Measurements from ENCODE around the gene ZNF488. TPM values are rescaled to one million over a fixed set of nuclear protein-coding genes. Genes with fewer than 3 reads are reported as not detected.

The ZNF488 gene
- polyA plus RNA-seq, 2 of the 4 experiments (the other 2 are of a cell fraction), result 4.0 to 8.3 TPM

DNA sequence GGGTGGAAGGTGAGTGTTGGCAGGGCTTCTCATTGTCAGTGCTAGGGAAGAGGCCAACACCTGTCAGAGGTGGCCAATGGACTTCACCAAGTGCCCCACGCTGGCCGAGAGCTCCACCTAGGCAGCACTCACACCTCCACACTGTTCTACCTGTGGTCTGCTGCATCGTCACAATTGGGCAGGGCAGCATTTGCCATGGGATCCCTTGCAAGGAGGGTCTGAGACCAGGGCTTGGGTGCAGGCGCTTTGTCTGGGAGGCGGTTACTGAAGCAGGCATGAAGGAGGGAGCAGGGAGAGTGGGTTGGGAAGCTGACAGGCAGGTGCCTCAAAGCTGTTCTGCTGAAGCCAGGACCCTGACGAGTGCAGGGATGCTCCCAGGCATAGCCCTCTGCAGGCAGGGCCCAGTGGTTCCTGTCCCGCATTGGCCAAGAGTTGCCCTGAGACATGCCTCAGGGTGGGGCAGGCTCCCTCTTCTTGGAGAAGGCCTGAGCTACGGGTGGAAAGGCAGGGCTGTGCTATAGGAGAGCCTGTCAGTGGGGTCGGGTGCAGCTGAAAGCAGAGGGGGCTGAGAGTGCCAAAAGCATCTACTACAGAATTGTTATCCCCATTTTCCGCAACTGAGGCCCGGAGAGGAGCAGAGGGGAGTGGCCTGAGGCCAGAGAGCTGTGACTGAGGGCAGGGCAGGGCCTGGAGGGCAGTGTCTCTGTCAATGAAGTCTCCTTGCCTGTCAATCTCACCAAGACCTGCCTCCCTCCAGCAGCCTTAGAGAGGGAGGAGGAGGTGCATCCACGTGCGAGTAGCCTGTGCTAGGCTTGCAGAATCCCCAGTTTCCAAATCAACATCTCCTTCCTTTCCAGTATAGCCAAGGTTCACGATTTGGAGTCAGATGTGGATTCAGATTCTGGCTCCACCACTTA, 31.9 kb downstream of the ZNF488 start (continued):
- TF ChIP-seq, protein P1, sequence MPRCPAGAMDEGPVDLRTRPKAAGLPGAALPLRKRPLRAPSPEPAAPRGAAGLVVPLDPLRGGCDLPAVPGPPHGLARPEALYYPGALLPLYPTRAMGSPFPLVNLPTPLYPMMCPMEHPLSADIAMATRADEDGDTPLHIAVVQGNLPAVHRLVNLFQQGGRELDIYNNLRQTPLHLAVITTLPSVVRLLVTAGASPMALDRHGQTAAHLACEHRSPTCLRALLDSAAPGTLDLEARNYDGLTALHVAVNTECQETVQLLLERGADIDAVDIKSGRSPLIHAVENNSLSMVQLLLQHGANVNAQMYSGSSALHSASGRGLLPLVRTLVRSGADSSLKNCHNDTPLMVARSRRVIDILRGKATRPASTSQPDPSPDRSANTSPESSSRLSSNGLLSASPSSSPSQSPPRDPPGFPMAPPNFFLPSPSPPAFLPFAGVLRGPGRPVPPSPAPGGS (IDR thresholded peaks at IDR 0.05), result no peak

DNA sequence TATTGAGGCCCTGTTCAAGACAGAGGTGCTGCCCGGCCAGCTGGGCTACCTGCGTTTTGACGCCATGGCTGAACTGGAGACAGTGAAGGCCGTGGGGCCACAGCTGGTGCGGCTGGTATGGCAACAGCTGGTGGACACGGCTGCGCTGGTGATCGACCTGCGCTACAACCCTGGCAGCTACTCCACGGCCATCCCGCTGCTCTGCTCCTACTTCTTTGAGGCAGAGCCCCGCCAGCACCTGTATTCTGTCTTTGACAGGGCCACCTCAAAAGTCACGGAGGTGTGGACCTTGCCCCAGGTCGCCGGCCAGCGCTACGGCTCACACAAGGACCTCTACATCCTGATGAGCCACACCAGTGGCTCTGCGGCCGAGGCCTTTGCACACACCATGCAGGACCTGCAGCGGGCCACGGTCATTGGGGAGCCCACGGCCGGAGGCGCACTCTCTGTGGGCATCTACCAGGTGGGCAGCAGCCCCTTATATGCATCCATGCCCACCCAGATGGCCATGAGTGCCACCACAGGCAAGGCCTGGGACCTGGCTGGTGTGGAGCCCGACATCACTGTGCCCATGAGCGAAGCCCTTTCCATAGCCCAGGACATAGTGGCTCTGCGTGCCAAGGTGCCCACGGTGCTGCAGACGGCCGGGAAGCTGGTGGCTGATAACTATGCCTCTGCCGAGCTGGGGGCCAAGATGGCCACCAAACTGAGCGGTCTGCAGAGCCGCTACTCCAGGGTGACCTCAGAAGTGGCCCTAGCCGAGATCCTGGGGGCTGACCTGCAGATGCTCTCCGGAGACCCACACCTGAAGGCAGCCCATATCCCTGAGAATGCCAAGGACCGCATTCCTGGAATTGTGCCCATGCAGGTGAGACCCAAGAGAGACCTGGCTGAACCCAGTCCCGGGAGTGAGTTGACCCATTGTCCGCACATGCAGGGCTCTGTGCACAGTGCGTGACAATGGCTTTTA, 33.1 kb downstream of the ZNF488 start:
- no peaks in the 10 kb centered on the region for H3K9me3 ChIP-seq
- POLR2A ChIA-PET, result no interaction called here
- no peak overlapping the region for H3K4me2 ChIP-seq
- 78% methylated on average over 31 of the region's 39 CpGs for WGBS (ENCODE audit: missing lambda C conversion rate)
- FAIRE-seq (no peak), ATAC-seq (no peak), DNase-seq (ENCODE audit: low read depth in 1 of 2, low spot score in 1 of 2) (no peak)
- no peak overlapping the region for H3K4me3 ChIP-seq
- CTCF ChIA-PET, result interaction anchor here (1.1 to 2.5 kb wide), 4 partner anchors 10 to 326 kb away, joined by 3 to 16 read pairs (median 8); no protein-coding TSS in a partner anchor
- no peak overlapping the region for H3K27ac ChIP-seq
- TF ChIP-seq, protein P1 (IDR thresholded peaks at IDR 0.05), result no peak
- TF ChIP-seq RNF2 (IDR thresholded peaks at IDR 0.05; ENCODE audit: borderline replicate concordance, low read depth) (no peak), TP53 (CRISPR knock-in tag; IDR thresholded peaks at IDR 0.05) (no peak), EHF (CRISPR knock-in tag; IDR thresholded peaks at IDR 0.05) (no peak), MYC (IDR thresholded peaks at IDR 0.05; ENCODE audit: borderline replicate concordance, low read length) (no peak), MAFK (IDR thresholded peaks at IDR 0.05; ENCODE audit: partially characterized antibody) (no peak), HOXB5 (CRISPR knock-in tag; IDR thresholded peaks at IDR 0.05) (no peak), TFCP2L1 (CRISPR knock-in tag; IDR thresholded peaks at IDR 0.05) (no peak), HEYL (CRISPR knock-in tag; IDR thresholded peaks at IDR 0.05) (no peak), KDM5A (IDR thresholded peaks at IDR 0.05) (no peak), POLR2AphosphoS2 (conservative IDR thresholded peaks at IDR 0.05; ENCODE audit: low read length) (no peak), CHD2 (IDR thresholded peaks at IDR 0.05; ENCODE audit: low read length, partially characterized antibody) (no peak), HOXB13 (CRISPR knock-in tag; IDR thresholded peaks at IDR 0.05; ENCODE audit: low read depth) (no peak), CEBPB (IDR thresholded peaks at IDR 0.05) (no peak), POLR2A (IDR thresholded peaks at IDR 0.05; ENCODE audit: low read length) (no peak)
- TF ChIP-seq, protein P2, sequence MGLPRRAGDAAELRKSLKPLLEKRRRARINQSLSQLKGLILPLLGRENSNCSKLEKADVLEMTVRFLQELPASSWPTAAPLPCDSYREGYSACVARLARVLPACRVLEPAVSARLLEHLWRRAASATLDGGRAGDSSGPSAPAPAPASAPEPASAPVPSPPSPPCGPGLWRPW (IDR thresholded peaks at IDR 0.05), result no peak
- TF ChIP-seq, protein P3, sequence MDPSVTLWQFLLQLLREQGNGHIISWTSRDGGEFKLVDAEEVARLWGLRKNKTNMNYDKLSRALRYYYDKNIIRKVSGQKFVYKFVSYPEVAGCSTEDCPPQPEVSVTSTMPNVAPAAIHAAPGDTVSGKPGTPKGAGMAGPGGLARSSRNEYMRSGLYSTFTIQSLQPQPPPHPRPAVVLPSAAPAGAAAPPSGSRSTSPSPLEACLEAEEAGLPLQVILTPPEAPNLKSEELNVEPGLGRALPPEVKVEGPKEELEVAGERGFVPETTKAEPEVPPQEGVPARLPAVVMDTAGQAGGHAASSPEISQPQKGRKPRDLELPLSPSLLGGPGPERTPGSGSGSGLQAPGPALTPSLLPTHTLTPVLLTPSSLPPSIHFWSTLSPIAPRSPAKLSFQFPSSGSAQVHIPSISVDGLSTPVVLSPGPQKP (IDR thresholded peaks at IDR 0.05; ENCODE audit: low read depth, low read length), result no peak
- TF ChIP-seq, protein P4, sequence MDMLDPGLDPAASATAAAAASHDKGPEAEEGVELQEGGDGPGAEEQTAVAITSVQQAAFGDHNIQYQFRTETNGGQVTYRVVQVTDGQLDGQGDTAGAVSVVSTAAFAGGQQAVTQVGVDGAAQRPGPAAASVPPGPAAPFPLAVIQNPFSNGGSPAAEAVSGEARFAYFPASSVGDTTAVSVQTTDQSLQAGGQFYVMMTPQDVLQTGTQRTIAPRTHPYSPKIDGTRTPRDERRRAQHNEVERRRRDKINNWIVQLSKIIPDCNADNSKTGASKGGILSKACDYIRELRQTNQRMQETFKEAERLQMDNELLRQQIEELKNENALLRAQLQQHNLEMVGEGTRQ (IDR thresholded peaks at IDR 0.05), result no peak
- H3K4me1 ChIP-seq, result no peaks in the 10 kb centered on the region

All from A549 (cell line).